K562 (cell line): Measurements from ENCODE around the gene PDE8A. TPM values are rescaled to one million over a fixed set of nuclear protein-coding genes. Genes with fewer than 3 reads are reported as not detected.

Experiments used
- ATAC-seq: fragments of 200-7000 bp; cut with Tn5 transposase; 3 replicates; pipeline ENCODE4 v1.9.1; 2020; ENCODE audit warnings: moderate library complexity
- BruUV-seq: library from RNA; stranded (reverse); fragments of 400-500 nt; replicated peaks from 2 replicates; lab custom pipeline; 2021; lab: Mats Ljungman, UMichigan
- CTCF ChIA-PET: fragments of 300-600 bp; formaldehyde crosslinking; extraction: SDS; loops from one replicate; lab custom pipeline; 2021; ENCODE audit warnings: low intra/inter-chr PET ratio; lab: Yijun Ruan, JAX
- POLR2A ChIA-PET: fragments of 300-600, 350-650 bp; sonication (Branson Sonifier 250); formaldehyde crosslinking; extraction: SDS; loops from one replicate; lab custom pipeline; 2021; ENCODE audit warnings: antibody characterized with exemption, inconsistent platforms; lab: Yijun Ruan, JAX
- DNase-seq, 4 experiments: peaks; one replicate each; pipeline versions ENCODE4 v3.0.0 to v3.0.0-alpha.2; 2011 to 2018; ENCODE audit warnings: low spot score in 3 of 4, mixed read lengths in 3 of 4; ENCODE audit errors: extremely low read depth in 1 of 4
- FAIRE-seq: peaks from 2 replicates; lab custom pipeline; 2011; peaks lifted over from hg19 to GRCh38; lab: Jason Lieb, UNC
- H2AFZ ChIP-seq: 2 replicates; pipeline ENCODE4 v1.6.0; 2011; ENCODE audit warnings: low read depth, low read length, control low read depth, inconsistent platforms
- H3K27ac ChIP-seq: fragments of 200-600 bp; 3 replicates; pipeline ENCODE4 v1.8.0; 2011; ENCODE audit warnings: low read depth, mild to moderate bottlenecking, control low read depth, inconsistent platforms, low read length, moderate library complexity, mixed read lengths; ENCODE audit errors: extremely low read depth
- H3K27me3 ChIP-seq, 2 experiments: fragments of 300-600 bp in 1 of 2; 2 replicates in 1 of 2; 3 replicates in 1 of 2; pipeline versions ENCODE4 v1.6.0 to v1.8.0; 2011; ENCODE audit warnings: inconsistent platforms in 2 of 2, low read length in 2 of 2, mild to moderate bottlenecking in 1 of 2, mixed read lengths in 1 of 2, moderate library complexity in 1 of 2; ENCODE audit not compliant: control insufficient read depth in 2 of 2, insufficient read depth in 2 of 2
- H3K36me3 ChIP-seq: fragments of 300-600 bp; 3 replicates; pipeline ENCODE4 v1.8.0; 2011; ENCODE audit warnings: mild to moderate bottlenecking, low read length, inconsistent platforms; ENCODE audit not compliant: control insufficient read depth, insufficient read depth
- H3K4me1 ChIP-seq, 2 experiments: fragments of 200-600 bp in 1 of 2; replicated peaks in 1 of 2; 2 replicates in 1 of 2; 3 replicates in 1 of 2; pipeline versions ENCODE4 v1.5.1 to v1.8.0; 2011; ENCODE audit warnings: inconsistent platforms in 2 of 2, low read length in 2 of 2, mild to moderate bottlenecking in 1 of 2, mixed read lengths in 1 of 2, moderate library complexity in 1 of 2; ENCODE audit not compliant: control insufficient read depth in 2 of 2, insufficient read depth in 2 of 2
- H3K4me2 ChIP-seq: 2 replicates; pipeline ENCODE4 v1.6.1; 2011; ENCODE audit warnings: low read length, control low read depth, inconsistent platforms, mixed read lengths; ENCODE audit not compliant: insufficient read depth
- H3K4me3 ChIP-seq: fragments of 200-600 bp; sonication (generic), shearing (Covaris generic); 2 replicates; pipeline ENCODE4 v1.5.1; 2016; ENCODE audit warnings: control low read depth, inconsistent platforms
- H3K79me2 ChIP-seq: fragments of 200-600 bp; 3 replicates; pipeline ENCODE4 v1.8.0; 2011; ENCODE audit warnings: low read length, inconsistent platforms; ENCODE audit not compliant: control insufficient read depth, insufficient read depth
- H3K9ac ChIP-seq, 2 experiments: 2 replicates each; pipeline versions ENCODE4 v1.6.0 to v1.6.1; 2011; ENCODE audit warnings: low read depth in 2 of 2, low read length in 2 of 2, control low read depth in 1 of 2, inconsistent platforms in 1 of 2, mild to moderate bottlenecking in 1 of 2, mixed read lengths in 1 of 2; ENCODE audit not compliant: insufficient read depth in 1 of 2
- H3K9me1 ChIP-seq: one replicate; pipeline ENCODE4 v1.6.0; 2011; ENCODE audit warnings: inconsistent platforms, mild to moderate bottlenecking, low read length, moderate library complexity; ENCODE audit not compliant: control insufficient read depth, insufficient read depth
- H3K9me3 ChIP-seq: replicated peaks from 2 replicates; pipeline ENCODE4 v1.5.1; 2011; ENCODE audit warnings: low read depth, low read length, inconsistent platforms; ENCODE audit not compliant: control insufficient read depth, insufficient read depth
- H4K20me1 ChIP-seq: replicated peaks from 2 replicates; pipeline ENCODE4 v1.6.1; 2011; ENCODE audit warnings: low read length, inconsistent platforms, mixed read lengths; ENCODE audit not compliant: control insufficient read depth, insufficient read depth
- CBX1 ChIP-seq: sonication (generic); IDR thresholded peaks from 2 replicates; pipeline ENCODE4 v1.6.1; 2016; ENCODE audit warnings: antibody characterized with exemption, low read depth, mild to moderate bottlenecking
- CBX3 ChIP-seq, 2 experiments: IDR thresholded peaks; 1 replicate in 1 of 2; 2 replicates in 1 of 2; pipeline ENCODE4 v1.6.1; 2012; ENCODE audit warnings: inconsistent platforms in 2 of 2, low read length in 2 of 2, borderline replicate concordance in 1 of 2, control low read depth in 1 of 2
- CBX5 ChIP-seq: IDR thresholded peaks from 2 replicates; pipeline ENCODE4 v1.6.1; 2014; ENCODE audit warnings: low read depth, borderline replicate concordance
- ERF ChIP-seq: fragments of 450-650 bp; formaldehyde crosslinking; IDR thresholded peaks from 2 replicates; pipeline ENCODE4 v1.4.0; 2020; ENCODE audit warnings: mild to moderate bottlenecking, mixed read lengths
- GTF2B ChIP-seq: IDR thresholded peaks from 2 replicates; pipeline ENCODE4 v1.6.1; 2011; ENCODE audit not compliant: insufficient read length; ENCODE audit errors: extremely low read depth
- HNRNPK ChIP-seq: fragments of 200-400 bp; formaldehyde crosslinking; IDR thresholded peaks from one replicate; pipeline ENCODE4 v1.6.1; 2018; ENCODE audit warnings: mild to moderate bottlenecking, low read depth, low read length; ENCODE audit not compliant: poor library complexity, severe bottlenecking
- L3MBTL2 ChIP-seq: fragments of 450-650 bp; IDR thresholded peaks from 2 replicates; pipeline ENCODE4 v1.6.1; 2016; ENCODE audit warnings: mild to moderate bottlenecking, moderate library complexity
- RBM34 ChIP-seq: fragments of 200-400 bp; formaldehyde crosslinking; IDR thresholded peaks from 2 replicates; pipeline ENCODE4 v1.6.1; 2018; ENCODE audit warnings: low read length, borderline replicate concordance; ENCODE audit not compliant: insufficient read depth
- TRIM24 ChIP-seq, 2 experiments: fragments of 450-650 bp; IDR thresholded peaks; 2 replicates each; pipeline ENCODE4 v1.6.1; 2016
- ZBTB8A ChIP-seq: fragments of 450-650 bp; IDR thresholded peaks from 2 replicates; pipeline ENCODE4 v1.6.1; 2018; ENCODE audit warnings: mild to moderate bottlenecking, moderate library complexity; ENCODE audit not compliant: partially characterized antibody
- ZNF23 ChIP-seq: fragments of 250-450 bp; sonication (Bioruptor Pico); IDR thresholded peaks from 2 replicates; pipeline ENCODE4 v1.4.0; 2020; ENCODE audit warnings: mild to moderate bottlenecking
- ZNF280A ChIP-seq: fragments of 450-650 bp; IDR thresholded peaks from 2 replicates; pipeline ENCODE4 v1.6.1; 2018; ENCODE audit warnings: mild to moderate bottlenecking, low read depth; ENCODE audit not compliant: partially characterized antibody
- WGBS: fragments of 100-300 bp; shearing (Covaris generic); methylation state at CpG from one replicate; pipeline ENCODE4 v1.1.6; 2016; ENCODE audit warnings: low coverage, mixed read lengths; ENCODE audit not compliant: insufficient coverage; ENCODE audit errors: missing lambda C conversion rate; 5-methylcytosine and 5-hydroxymethylcytosine counted together
- in situ Hi-C: fragments of 300-500 bp; cut with MboI; formaldehyde crosslinking; loops from 4 replicates; pipeline ENCODE4 v1.15.0; 2018; ENCODE audit warnings: inconsistent platforms, mixed read lengths
- intact Hi-C: fragments of 100-400 bp; cut with micrococcal nuclease; formaldehyde crosslinking; loops from 2 replicates; pipeline ENCODE4 v1.14.2; 2022
- polyA plus RNA-seq, 8 experiments: library from polyadenylated mRNA; depleted of rRNA in 4 of 8; stranded (reverse) in 5 of 8; unstranded in 3 of 8; fragments of >200 nt; fragmentation: Nextera tagmentation in 2 of 8; fragmentation: Illumina TruSeq in 1 of 8; extraction: Ambion mirVana in 2 of 8; extraction: Trizol in 1 of 8; gene quantifications; 2 replicates each; pipeline versions ENCODE4 v1.2.1 to v1.2.3, GENCODE V29; 2011 to 2014; ENCODE audit warnings: inconsistent platforms in 1 of 8, missing spikeins in 1 of 8
- total RNA-seq, 7 experiments: library from RNA; depleted of rRNA in 6 of 7; stranded (reverse); fragments of >200 nt in 6 of 7; fragmentation: Illumina TruSeq in 2 of 7; extraction: Trizol in 2 of 7; gene quantifications; 2 replicates each; pipeline versions ENCODE4 v1.2.1 to v1.2.3, GENCODE V29; 2011 to 2021; ENCODE audit warnings: low replicate concordance in 1 of 7
- TF ChIP-seq, protein P1 (sequence below): fragments of 450-650 bp; IDR thresholded peaks from 2 replicates; pipeline ENCODE4 v1.7.0; 2016; ENCODE audit warnings: borderline replicate concordance
- TF ChIP-seq, protein P2 (sequence below): fragments of 250-450 bp; sonication (Bioruptor Pico); IDR thresholded peaks from 2 replicates; pipeline ENCODE4 v1.8.0; 2022; ENCODE audit warnings: moderate library complexity, mild to moderate bottlenecking, inconsistent platforms

PDE8A gene
- total and polyA plus RNA-seq, 9 of the 15 experiments (the other 6 are each of a cell fraction or from before 2014, with no cell fraction given) = 5.9 to 40.3 (median 19.8) TPM

DNA sequence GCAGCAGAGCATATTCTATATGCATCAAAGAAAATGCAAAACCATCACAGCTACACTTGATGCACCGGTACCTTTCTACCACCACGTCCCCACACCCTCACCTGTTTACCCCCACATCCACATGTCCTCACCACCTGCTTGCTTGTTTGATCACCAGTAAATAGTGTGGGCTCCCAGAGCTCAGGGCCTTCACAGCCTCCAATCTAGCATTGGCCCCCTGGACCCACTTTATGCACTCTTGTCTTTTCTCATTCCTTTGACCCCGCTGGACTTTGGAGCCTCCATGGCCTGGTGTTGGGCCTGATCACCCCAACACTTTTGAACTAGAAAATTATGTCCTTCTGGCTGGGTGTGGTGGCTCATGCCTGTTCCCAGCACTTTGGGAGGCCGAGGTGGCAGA, 190.1 kb downstream of the PDE8A start:
- 15% methylated on average over 4 of the region's 4 CpGs for WGBS
- Histone ChIP-seq H3K4me1 (0 out of 5 replicates have a peak, but pooled peaks cover 0 to 3% of the 10 kb centered on the region in 2 experiments), H2AFZ (no peak overlapping the region), H4K20me1 (no peaks in the 10 kb centered on the region), H3K27me3 (no peaks in the 10 kb centered on the region), H3K27ac (no peak overlapping the region), H3K79me2 (no peaks in the 10 kb centered on the region), H3K9me3 (peaks cover 15% of the 10 kb centered on the region), H3K9ac (no peak overlapping the region), H3K4me2 (no peak overlapping the region), H3K4me3 (no peak overlapping the region), H3K36me3 (no peaks in the 10 kb centered on the region), H3K9me1 (no peaks in the 10 kb centered on the region)
- ChIA-PET POLR2A (no interaction called here), CTCF (no interaction called here)
- in situ Hi-C loops = loop anchor here (10.0 kb wide), 1 partner anchor 123 kb away; no protein-coding TSS in a partner anchor
- BruUV-seq = no TSS peak
- peak in 1 of 4 experiments; percentile 49 for DNase-seq
- FAIRE-seq = no peak
- intact Hi-C loops = no loop called here
- ATAC-seq = no peak
- TF ChIP-seq ZNF23 (CRISPR knock-in tag) (no peak), TRIM24 (IDR thresholded peaks at IDR 0.05) (peak; percentile 10 to 65; a peak in 2 of 4 replicates), ERF (no peak), CBX3 (IDR thresholded peaks at IDR 0.05; ENCODE audit: borderline replicate concordance in 1 of 2, low read length in 2 of 2) (peak in 1 of 2 experiments; percentile 98; a peak in 2 of 3 replicates), HNRNPK (no peak), ZBTB8A (no peak), CBX1 (peak; percentile 81; the same call in 1 of the 2 replicates), ZNF280A (peak; percentile 82), RBM34 (no peak), L3MBTL2 (no peak), GTF2B (no peak), CBX5 (peak; percentile 95)
- TF ChIP-seq, protein P1, sequence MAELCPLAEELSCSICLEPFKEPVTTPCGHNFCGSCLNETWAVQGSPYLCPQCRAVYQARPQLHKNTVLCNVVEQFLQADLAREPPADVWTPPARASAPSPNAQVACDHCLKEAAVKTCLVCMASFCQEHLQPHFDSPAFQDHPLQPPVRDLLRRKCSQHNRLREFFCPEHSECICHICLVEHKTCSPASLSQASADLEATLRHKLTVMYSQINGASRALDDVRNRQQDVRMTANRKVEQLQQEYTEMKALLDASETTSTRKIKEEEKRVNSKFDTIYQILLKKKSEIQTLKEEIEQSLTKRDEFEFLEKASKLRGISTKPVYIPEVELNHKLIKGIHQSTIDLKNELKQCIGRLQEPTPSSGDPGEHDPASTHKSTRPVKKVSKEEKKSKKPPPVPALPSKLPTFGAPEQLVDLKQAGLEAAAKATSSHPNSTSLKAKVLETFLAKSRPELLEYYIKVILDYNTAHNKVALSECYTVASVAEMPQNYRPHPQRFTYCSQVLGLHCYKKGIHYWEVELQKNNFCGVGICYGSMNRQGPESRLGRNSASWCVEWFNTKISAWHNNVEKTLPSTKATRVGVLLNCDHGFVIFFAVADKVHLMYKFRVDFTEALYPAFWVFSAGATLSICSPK = no peak
- TF ChIP-seq, protein P2, sequence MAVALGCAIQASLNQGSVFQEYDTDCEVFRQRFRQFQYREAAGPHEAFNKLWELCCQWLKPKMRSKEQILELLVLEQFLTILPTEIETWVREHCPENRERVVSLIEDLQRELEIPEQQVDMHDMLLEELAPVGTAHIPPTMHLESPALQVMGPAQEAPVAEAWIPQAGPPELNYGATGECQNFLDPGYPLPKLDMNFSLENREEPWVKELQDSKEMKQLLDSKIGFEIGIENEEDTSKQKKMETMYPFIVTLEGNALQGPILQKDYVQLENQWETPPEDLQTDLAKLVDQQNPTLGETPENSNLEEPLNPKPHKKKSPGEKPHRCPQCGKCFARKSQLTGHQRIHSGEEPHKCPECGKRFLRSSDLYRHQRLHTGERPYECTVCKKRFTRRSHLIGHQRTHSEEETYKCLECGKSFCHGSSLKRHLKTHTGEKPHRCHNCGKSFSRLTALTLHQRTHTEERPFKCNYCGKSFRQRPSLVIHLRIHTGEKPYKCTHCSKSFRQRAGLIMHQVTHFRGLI = no peak
